ENCODE data around the gene TMPRSS12. TPM values are rescaled to one million over a fixed set of nuclear protein-coding genes. Genes with fewer than 3 reads are reported as not detected.

TMPRSS12 gene
- total and polyA plus RNA-seq, 11 donors: not detected

GRCh38 chr12:50839042-50839441 is 3.7 kb upstream of the TMPRSS12 start:
- no peak for DNase-seq
- no peak overlapping the region for H3K27ac ChIP-seq
- ATAC-seq: no peak
- WGBS, 4 donors: 81 to 88% (median 84%) methylated on average over 2 of the region's 2 CpGs
- peaks cover 0 to 15% (median 2%) of the 10 kb centered on the region in 12 donors for H3K9me3 ChIP-seq
- TF ChIP-seq, protein P1, sequence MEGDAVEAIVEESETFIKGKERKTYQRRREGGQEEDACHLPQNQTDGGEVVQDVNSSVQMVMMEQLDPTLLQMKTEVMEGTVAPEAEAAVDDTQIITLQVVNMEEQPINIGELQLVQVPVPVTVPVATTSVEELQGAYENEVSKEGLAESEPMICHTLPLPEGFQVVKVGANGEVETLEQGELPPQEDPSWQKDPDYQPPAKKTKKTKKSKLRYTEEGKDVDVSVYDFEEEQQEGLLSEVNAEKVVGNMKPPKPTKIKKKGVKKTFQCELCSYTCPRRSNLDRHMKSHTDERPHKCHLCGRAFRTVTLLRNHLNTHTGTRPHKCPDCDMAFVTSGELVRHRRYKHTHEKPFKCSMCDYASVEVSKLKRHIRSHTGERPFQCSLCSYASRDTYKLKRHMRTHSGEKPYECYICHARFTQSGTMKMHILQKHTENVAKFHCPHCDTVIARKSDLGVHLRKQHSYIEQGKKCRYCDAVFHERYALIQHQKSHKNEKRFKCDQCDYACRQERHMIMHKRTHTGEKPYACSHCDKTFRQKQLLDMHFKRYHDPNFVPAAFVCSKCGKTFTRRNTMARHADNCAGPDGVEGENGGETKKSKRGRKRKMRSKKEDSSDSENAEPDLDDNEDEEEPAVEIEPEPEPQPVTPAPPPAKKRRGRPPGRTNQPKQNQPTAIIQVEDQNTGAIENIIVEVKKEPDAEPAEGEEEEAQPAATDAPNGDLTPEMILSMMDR (IDR thresholded peaks at IDR 0.05): no peak
- TF ChIP-seq POLR2A (IDR thresholded peaks at IDR 0.05): no peak
- no peaks in the 10 kb centered on the region for H3K36me3 ChIP-seq
- no peak overlapping the region for H3K4me3 ChIP-seq
- H3K4me1 ChIP-seq: peaks cover 0 to 5% (median 0%) of the 10 kb centered on the region in 12 donors
- intact Hi-C loops (cut with DNase I): no loop called here
- H3K27me3 ChIP-seq: peaks cover 0 to 4% (median 0%) of the 10 kb centered on the region in 9 donors

DNA sequence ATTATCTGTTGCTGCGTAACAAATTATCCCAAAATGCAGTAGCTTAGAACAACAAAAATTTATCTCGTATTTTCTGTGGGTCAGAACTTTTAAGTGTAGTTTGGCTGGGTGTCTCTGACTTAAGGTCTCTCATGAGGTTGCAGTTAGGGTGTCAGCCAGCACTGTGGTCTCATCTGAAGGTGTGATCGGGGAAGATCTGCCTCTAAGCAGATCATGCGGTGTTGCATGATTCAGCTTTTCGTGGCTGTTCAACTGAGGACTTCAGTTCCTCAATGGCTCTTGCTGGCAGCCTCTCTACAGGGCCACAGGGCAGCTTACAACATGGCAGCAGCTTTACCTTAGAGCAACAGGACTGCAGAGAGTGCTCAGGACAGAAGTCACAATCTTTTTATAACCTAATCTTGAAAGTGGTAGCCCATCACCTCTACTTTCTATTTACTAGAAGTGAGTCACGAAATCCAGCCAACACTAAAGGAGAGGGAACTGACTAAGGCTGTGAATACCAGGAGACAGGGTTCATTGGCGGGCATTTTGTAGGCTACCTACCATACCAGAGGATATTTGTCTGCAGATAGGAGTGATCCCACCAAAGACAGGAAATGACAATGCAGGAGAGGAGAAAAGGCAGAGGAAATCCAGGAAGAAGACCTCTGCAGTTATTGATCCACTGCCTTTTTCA is 1.8 kb upstream of the TMPRSS12 start:
- no peak overlapping the region for H3K27ac ChIP-seq
- peaks cover 0 to 5% (median 0%) of the 10 kb centered on the region in 12 donors for H3K4me1 ChIP-seq
- intact Hi-C loops (cut with DNase I): loop anchor here in 1 of 10 donors (10.0 kb wide), 1 partner anchor 114 kb away; the partner anchor contains the start of gene HIGD1C
- H3K4me3 ChIP-seq: no peak overlapping the region
- ATAC-seq: no peak
- H3K9me3 ChIP-seq: peaks cover 0 to 15% (median 2%) of the 10 kb centered on the region in 12 donors
- 92 to 97% (median 96%) methylated on average over 7 of the region's 7 CpGs for WGBS, 4 donors
- H3K27me3 ChIP-seq: peaks cover 0 to 4% (median 0%) of the 10 kb centered on the region in 9 donors
- TF ChIP-seq, protein P1 (IDR thresholded peaks at IDR 0.05): no peak
- no peak for TF ChIP-seq POLR2A (IDR thresholded peaks at IDR 0.05)
- no peak for DNase-seq
- no peaks in the 10 kb centered on the region for H3K36me3 ChIP-seq

DNA sequence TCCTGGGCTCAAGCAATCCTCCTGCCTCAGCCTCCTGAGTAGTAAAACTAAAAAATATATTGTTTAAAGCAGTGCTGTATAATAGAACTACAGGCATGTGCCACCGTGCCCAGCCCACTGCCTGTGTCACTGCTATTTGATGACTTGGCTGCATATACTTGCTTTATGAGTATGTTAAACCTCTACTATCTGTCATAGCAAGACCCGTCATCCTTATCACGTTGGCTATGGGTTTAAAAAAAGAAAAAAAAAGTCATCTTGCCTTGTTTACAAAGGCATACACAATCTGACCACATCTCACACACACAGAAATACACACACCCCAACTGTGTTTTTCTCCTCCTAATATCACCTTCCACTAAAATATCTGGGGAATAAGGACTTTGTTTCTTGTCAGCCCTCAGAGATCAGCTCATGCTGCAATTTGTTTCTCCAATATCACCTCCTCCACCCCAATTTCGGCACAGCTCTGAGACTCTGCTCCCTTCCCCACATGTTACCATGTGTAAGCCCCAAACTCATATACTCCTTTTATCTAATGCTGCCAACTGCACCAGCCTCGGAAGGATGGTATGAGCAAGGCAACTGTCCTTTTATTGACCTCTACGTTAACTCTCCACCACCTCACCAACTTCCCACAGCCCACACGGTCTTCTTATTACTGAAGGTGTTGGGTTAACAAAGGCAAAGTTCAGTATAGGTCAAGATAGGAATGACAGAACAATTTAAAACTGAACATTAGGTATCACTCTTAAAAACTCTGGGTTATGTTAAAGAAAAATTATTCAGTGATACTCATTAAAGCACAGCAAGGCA is 802 bp upstream of the TMPRSS12 start:
- DNase-seq (no peak), ATAC-seq (no peak)
- no peak overlapping the region for H3K27ac ChIP-seq
- H3K9me3 ChIP-seq: peaks cover 0 to 15% (median 2%) of the 10 kb centered on the region in 12 donors
- WGBS, 4 donors: 46 to 61% (median 48%) methylated on average over 7 of the region's 7 CpGs
- TF ChIP-seq, protein P1 (IDR thresholded peaks at IDR 0.05): no peak
- TF ChIP-seq POLR2A (IDR thresholded peaks at IDR 0.05): no peak
- H3K4me3 ChIP-seq: no peak overlapping the region
- peaks cover 0 to 5% (median 0%) of the 10 kb centered on the region in 12 donors for H3K4me1 ChIP-seq
- no peaks in the 10 kb centered on the region for H3K36me3 ChIP-seq
- peaks cover 0 to 4% (median 0%) of the 10 kb centered on the region in 9 donors for H3K27me3 ChIP-seq
- intact Hi-C loops (cut with DNase I): loop anchor here in 1 of 10 donors (10.0 kb wide), 1 partner anchor 113 kb away; the partner anchor contains the start of gene HIGD1C
